ENCODE measurements around the gene KY. TPM values are rescaled to one million over a fixed set of nuclear protein-coding genes. Genes with fewer than 3 reads are reported as not detected.

KY gene
- total RNA-seq, 4 donors from 2014 or later, result 0.33 to 1.9 (median 0.81) TPM

DNA sequence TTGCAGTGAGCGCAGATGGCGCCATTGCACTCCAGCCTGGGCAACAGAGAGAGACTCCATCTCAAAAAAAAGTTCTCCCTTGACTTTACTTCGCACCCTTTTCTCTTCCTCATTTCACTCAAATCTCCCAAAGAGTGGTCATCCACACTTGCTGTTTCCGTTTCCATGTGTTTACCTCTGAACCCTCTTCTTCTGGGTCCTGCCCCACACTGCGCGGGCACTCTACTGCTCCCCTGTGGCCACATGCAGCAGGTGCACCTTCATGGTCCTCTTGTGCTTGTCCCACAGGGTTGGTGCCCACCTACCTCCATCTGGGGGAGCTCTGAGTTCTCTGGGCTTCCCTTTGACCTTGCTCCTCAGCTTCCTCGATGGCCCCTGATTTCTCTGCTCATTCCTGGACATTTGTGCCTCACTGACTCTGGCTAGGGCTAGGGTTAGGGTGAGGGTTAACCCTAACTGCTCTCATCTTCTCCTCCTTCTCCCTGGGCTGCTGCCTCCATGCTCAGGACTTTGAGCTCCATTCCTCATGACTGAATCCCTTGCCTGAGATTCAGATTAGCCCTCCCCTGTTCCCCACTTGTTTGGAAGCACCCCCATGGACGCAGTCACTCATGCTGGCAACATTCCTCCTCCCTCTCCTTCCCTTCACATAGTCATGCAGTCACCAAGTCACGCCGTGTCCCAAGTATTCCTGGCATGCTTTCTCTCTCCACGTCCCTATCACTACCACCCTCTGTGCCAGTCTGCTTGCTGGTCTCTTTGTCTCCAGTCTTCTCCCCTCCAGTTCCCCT lies 26.6 kb upstream of the KY start:
- no peaks in the 10 kb centered on the region for H3K36me3 ChIP-seq
- H3K27ac ChIP-seq (replicated peaks in 1 of 4), result no peak overlapping the region
- TF ChIP-seq POLR2A (IDR thresholded peaks at IDR 0.05; ENCODE audit: low read depth) (no peak), CTCF (IDR thresholded peaks at IDR 0.05) (peak; percentile 42 to 57 (median 52)), POLR2AphosphoS5 (IDR thresholded peaks at IDR 0.05) (no peak)
- 58% methylated on average over 11 of the region's 11 CpGs for WGBS
- no peak for DNase-seq (ENCODE audit: extremely low spot score)
- H3K4me1 ChIP-seq, result peaks cover 0 to 12% (median 7%) of the 10 kb centered on the region in 4 donors
- peaks cover 0 to 16% (median 7%) of the 10 kb centered on the region in 4 donors for H3K9me3 ChIP-seq
- H3K27me3 ChIP-seq, result no peaks in the 10 kb centered on the region
- intact Hi-C loops (cut with DNase I), result loop anchor here (5.0 kb wide), 1 partner anchor 75 kb away; no protein-coding TSS in a partner anchor
- H3K4me3 ChIP-seq, result no peak overlapping the region

DNA sequence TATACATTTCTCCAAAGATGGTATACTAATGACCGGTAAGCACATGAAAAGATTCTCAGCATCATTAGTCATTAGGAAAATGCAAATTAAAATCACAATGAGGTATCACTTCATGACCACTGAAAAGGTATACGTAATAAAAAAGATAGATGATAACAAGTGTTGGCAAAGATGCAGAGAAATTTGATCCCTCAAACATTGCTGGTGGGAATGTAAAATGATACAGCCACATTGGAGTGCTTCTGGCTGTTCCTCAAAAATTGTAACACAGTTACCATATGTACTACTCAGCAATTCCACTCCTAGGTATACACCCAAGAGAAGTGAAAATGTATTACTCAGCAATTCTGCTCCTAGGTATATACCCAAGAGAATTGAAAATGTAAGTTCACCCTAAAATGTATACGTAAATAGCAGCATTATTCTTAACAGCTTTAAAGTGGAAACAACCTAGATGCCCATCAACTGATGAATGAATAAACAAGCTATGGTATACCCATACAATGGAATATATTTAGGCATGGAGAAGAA lies 25.0 kb upstream of the KY start:
- WGBS, result 92% methylated on average over 3 of the region's 3 CpGs
- no peaks in the 10 kb centered on the region for H3K36me3 ChIP-seq
- H3K27me3 ChIP-seq, result no peaks in the 10 kb centered on the region
- H3K27ac ChIP-seq (replicated peaks in 1 of 4), result no peak overlapping the region
- intact Hi-C loops (cut with DNase I), result loop anchor here (5.0 kb wide), 1 partner anchor 73 kb away; no protein-coding TSS in a partner anchor
- H3K4me3 ChIP-seq, result no peak overlapping the region
- TF ChIP-seq POLR2AphosphoS5 (IDR thresholded peaks at IDR 0.05) (no peak), EP300 (IDR thresholded peaks at IDR 0.05) (no peak), POLR2A (IDR thresholded peaks at IDR 0.05; ENCODE audit: low read depth) (no peak), CTCF (IDR thresholded peaks at IDR 0.05) (no peak)
- no peak for DNase-seq (ENCODE audit: extremely low spot score)
- peaks cover 0 to 16% (median 7%) of the 10 kb centered on the region in 4 donors for H3K9me3 ChIP-seq
- H3K4me1 ChIP-seq, result peaks cover 0 to 2% (median 0%) of the 10 kb centered on the region in 4 donors

DNA sequence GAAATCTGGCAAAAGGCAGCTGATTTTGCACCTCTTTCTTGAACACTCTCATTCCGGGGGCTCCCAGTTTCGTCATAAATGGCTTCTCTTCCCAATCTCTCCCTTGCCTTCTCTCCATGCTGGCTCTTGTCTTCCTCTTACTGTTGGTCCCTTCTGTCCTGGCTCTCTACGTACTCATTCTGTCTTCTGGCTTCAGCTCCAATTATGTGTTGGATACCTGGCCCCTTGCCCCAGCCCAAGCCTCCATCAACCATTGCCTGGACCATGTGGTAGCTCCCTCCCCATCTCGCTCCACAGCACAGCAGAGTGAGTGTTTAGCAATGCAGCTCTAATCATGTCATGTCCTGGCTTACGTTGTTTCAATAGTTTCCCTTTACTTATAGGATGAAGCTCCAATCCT lies 21.7 kb upstream of the KY start:
- intact Hi-C loops (cut with DNase I), result no loop called here
- peaks cover 0 to 16% (median 7%) of the 10 kb centered on the region in 4 donors for H3K9me3 ChIP-seq
- no peaks in the 10 kb centered on the region for H3K4me1 ChIP-seq
- 88% methylated on average over 5 of the region's 5 CpGs for WGBS
- no peak overlapping the region for H3K27ac ChIP-seq (replicated peaks in 1 of 4)
- TF ChIP-seq POLR2AphosphoS5 (IDR thresholded peaks at IDR 0.05) (no peak), POLR2A (IDR thresholded peaks at IDR 0.05; ENCODE audit: low read depth) (no peak), CTCF (IDR thresholded peaks at IDR 0.05) (no peak), EP300 (IDR thresholded peaks at IDR 0.05) (no peak)
- no peaks in the 10 kb centered on the region for H3K27me3 ChIP-seq
- no peak overlapping the region for H3K4me3 ChIP-seq
- no peak for DNase-seq (ENCODE audit: extremely low spot score)
- no peaks in the 10 kb centered on the region for H3K36me3 ChIP-seq

GRCh38 chr3:134667956-134668355 lies 17.1 kb upstream of the KY start:
- Histone ChIP-seq H3K4me3 (no peak overlapping the region), H3K27me3 (no peaks in the 10 kb centered on the region), H3K27ac (replicated peaks in 1 of 4) (no peak overlapping the region), H3K9me3 (peaks cover 0 to 1% (median 0%) of the 10 kb centered on the region in 4 donors), H3K36me3 (no peaks in the 10 kb centered on the region), H3K4me1 (peaks cover 3 to 10% (median 8%) of the 10 kb centered on the region in 4 donors)
- TF ChIP-seq CTCF (IDR thresholded peaks at IDR 0.05) (no peak), EP300 (IDR thresholded peaks at IDR 0.05) (no peak), POLR2A (IDR thresholded peaks at IDR 0.05; ENCODE audit: low read depth) (no peak), POLR2AphosphoS5 (IDR thresholded peaks at IDR 0.05) (no peak)
- DNase-seq (ENCODE audit: extremely low spot score), result no peak
- WGBS, result 53% methylated on average over 3 of the region's 3 CpGs
- intact Hi-C loops (cut with DNase I), result no loop called here
